Immature natural killer cell (primary cell): ENCODE data around the gene GPAT3. TPM values are rescaled to one million over a fixed set of nuclear protein-coding genes. Genes with fewer than 3 reads are reported as not detected.
"Not testable (repeated sequence)": the region's sequence is repeated elsewhere in the genome, so short reads cannot be mapped to it uniquely, and the experiment has no call there.

Source experiments
- DNase-seq, 3 donors: peaks; one replicate each; pipeline ENCODE4 v3.0.0; 2022; ENCODE audit warnings: mixed read lengths in 1 of 3
- H3K27ac Mint-ChIP-seq, 6 donors: one replicate each; pipeline ENCODE4 v1.8.0; 2020; ENCODE audit warnings: mixed read lengths in 6 of 6, mild to moderate bottlenecking in 5 of 6, inconsistent platforms in 4 of 6, moderate library complexity in 3 of 6
- H3K27me3 Mint-ChIP-seq, 3 donors: one replicate each; pipeline ENCODE4 v1.8.0; 2020 to 2021; ENCODE audit warnings: low read depth in 3 of 3, mild to moderate bottlenecking in 3 of 3, mixed read lengths in 3 of 3, moderate library complexity in 3 of 3, inconsistent platforms in 1 of 3
- H3K36me3 Mint-ChIP-seq, 3 donors: one replicate each; pipeline ENCODE4 v1.8.0; 2020; ENCODE audit warnings: mixed read lengths in 3 of 3, inconsistent platforms in 2 of 3, mild to moderate bottlenecking in 2 of 3
- H3K4me1 Mint-ChIP-seq, 2 donors: one replicate each; pipeline ENCODE4 v1.8.0; 2020; ENCODE audit warnings: inconsistent platforms in 2 of 2, mild to moderate bottlenecking in 2 of 2, mixed read lengths in 2 of 2, moderate library complexity in 1 of 2
- H3K4me3 Mint-ChIP-seq, 5 donors: one replicate each; pipeline ENCODE4 v1.8.0; 2020; ENCODE audit warnings: mild to moderate bottlenecking in 5 of 5, mixed read lengths in 5 of 5, inconsistent platforms in 3 of 5, moderate library complexity in 3 of 5
- H3K9me3 Mint-ChIP-seq, 6 donors: one replicate each; pipeline ENCODE4 v1.8.0; 2020; ENCODE audit warnings: mild to moderate bottlenecking in 6 of 6, mixed read lengths in 6 of 6, inconsistent platforms in 4 of 6, moderate library complexity in 3 of 6
- polyA plus RNA-seq, 3 donors: library from polyadenylated mRNA; unstranded; fragments of 300-500 nt; fragmentation: Illumina TruSeq; gene quantifications; one replicate each; pipeline ENCODE4 v1.2.3, GENCODE V29; 2021

GPAT3 gene
- 1 to 10 TPM in 1 of 3 donors, under 1 TPM in 1, not detected in 1; 0.56 to 2.1 TPM for polyA plus RNA-seq

- no peaks in the 10 kb centered on the region for H3K36me3 Mint-ChIP-seq
- no peaks in the 10 kb centered on the region for H3K9me3 Mint-ChIP-seq
- peak; percentile 23 to 34 (median 25) for DNase-seq
- H3K27ac Mint-ChIP-seq, result peak within 1 kb of the TSS in 1 of 6 donors; percentile 26
- H3K4me1 Mint-ChIP-seq, result peaks cover 17 to 19% of the 10 kb centered on the region in 2 donors
- peaks cover 8 to 28% (median 16%) of the 10 kb centered on the region in 3 donors for H3K27me3 Mint-ChIP-seq
- H3K4me3 Mint-ChIP-seq, result peak within 1 kb of the TSS; percentile 83 to 89 (median 87)
Observed at GRCh38 chr4:83535520-83536361, at the start of gene GPAT3. Gene GPAT3, plus strand, starts transcription at chr4:83536108. Its CDS starts 515 bp downstream, at chr4:83536623.

DNA sequence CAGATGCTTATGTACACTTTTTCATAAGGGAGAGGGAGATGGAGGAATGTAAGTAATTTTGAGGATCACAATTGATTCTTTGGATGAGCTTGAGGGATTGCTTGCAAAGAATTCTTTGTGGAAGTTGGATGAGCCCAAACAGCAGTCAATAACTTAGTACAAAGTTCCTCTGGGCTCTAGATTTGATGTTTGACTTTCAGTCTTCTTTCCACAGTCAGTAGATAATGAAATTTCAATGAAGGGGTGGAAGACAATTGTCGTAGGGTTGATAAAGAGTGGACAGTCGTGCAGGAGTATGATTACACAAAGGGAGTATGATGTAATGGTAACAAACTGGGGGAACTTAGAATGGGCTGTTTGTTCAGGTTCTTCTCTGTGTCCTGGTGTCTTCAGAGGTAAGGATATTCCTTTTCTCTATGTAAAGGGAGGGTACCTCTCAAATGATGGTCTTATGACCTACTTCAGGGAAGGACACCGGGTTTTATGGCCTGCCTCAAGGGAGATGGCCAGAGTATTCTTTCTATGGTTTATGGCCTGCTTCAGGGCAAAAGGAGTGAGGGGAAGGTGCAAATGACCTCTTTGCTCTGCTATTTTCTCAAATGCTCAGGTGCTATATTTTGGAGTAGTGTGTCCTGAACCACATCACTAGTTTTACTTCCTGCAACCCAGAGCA is 49.3 kb upstream of the GPAT3 start:
- no peak for DNase-seq
- H3K4me1 Mint-ChIP-seq, result peaks cover 17 to 19% of the 10 kb centered on the region in 2 donors
- H3K36me3 Mint-ChIP-seq, result no peaks in the 10 kb centered on the region
- H3K9me3 Mint-ChIP-seq, result no peaks in the 10 kb centered on the region
- H3K27me3 Mint-ChIP-seq, result peaks cover 1 to 9% (median 3%) of the 10 kb centered on the region in 3 donors
- peak overlapping the region in 5 of 6 donors; percentile 59 to 82 (median 70) for H3K27ac Mint-ChIP-seq
- peak overlapping the region in 3 of 5 donors; percentile 8 to 49 (median 44) for H3K4me3 Mint-ChIP-seq

- Mint-ChIP-seq H3K27ac (no peak overlapping the region), H3K27me3 (peaks cover 0 to 3% (median 2%) of the 10 kb centered on the region in 3 donors), H3K4me1 (peaks cover 9 to 10% of the 10 kb centered on the region in 2 donors), H3K9me3 (no peaks in the 10 kb centered on the region), H3K4me3 (no peak overlapping the region), H3K36me3 (no peaks in the 10 kb centered on the region)
- DNase-seq, result no peak
Observed at GRCh38 chr4:83489711-83490326, 46.1 kb upstream of the GPAT3 start.

DNA sequence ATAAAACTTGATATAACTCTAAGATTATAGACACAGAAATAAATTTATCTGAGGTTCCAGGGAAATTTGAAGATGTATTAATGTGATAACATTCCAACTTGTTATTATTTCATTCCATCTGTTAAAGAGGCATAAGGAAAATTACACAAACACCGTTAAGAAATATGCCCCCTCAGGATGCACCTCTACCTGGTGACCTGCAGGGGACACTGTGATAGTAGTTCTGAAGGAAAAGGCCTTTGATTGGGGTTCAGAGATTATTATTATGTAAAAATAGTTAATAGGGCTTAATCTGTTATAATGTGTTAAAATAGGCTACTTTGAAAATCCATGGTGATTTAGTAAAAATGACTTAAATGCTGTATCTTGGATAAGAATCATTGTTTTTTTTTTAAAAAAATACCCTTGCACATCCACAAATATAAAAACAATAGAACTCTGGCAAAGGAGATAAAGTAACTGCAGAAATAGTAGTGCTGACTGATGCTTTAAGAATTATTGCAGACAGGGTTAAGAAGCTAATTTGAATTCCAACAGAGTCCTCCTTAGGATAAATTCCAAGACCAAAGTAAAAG is 44.9 kb upstream of the GPAT3 start:
- no peaks in the 10 kb centered on the region for H3K36me3 Mint-ChIP-seq
- peak in 2 of 3 donors; percentile 17 to 28 for DNase-seq
- H3K4me1 Mint-ChIP-seq, result peaks cover 0 to 4% of the 10 kb centered on the region in 2 donors
- no peaks in the 10 kb centered on the region for H3K9me3 Mint-ChIP-seq
- H3K27ac Mint-ChIP-seq, result no peak overlapping the region
- H3K27me3 Mint-ChIP-seq, result peaks cover 0 to 2% (median 1%) of the 10 kb centered on the region in 3 donors
- H3K4me3 Mint-ChIP-seq, result no peak overlapping the region

DNA sequence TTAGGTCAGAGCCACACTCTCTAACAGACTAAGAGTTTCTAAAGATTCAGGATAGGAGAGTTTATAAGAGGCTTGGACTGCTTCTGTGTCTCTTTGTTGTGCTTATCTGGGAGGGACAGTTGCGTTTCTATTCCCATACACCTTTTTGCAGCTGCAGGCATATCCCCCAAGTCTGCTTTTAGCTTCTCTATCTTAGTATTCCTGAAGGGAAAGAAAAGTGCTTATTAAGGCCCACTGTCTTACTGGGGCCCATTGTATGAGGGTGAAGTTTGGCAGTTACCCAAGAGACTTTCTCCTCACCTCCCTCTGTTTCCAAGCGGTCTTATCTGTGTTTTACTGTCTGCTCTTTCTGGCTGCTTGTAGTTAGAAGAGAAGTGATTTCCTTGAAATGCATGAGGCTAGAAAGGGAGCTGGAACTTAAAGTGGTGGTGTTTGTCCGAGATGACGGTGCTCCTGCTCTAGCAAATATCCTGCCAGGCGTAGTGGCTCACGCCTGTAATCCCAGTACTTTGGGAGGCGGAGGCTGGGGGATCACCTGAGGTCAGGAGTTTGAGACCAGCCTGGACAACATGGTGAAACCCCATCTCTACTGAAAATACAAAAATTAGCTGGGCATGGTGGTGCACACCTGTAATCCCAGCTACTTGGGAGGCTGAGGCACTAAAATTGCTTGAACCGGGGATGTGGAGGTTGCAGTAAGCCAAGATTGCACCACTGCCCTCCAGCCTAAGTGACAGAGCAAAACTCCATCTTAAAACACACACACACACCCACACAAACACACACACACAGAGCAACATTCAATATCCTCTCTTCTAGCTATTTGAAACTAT is 39.6 kb upstream of the GPAT3 start:
- H3K36me3 Mint-ChIP-seq, H3K27ac Mint-ChIP-seq, H3K9me3 Mint-ChIP-seq, H3K4me3 Mint-ChIP-seq, H3K27me3 Mint-ChIP-seq, H3K4me1 Mint-ChIP-seq, DNase-seq: not testable (repeated sequence)

GRCh38 chr4:83498187-83498586 is 37.7 kb upstream of the GPAT3 start:
- H3K36me3 Mint-ChIP-seq, result no peaks in the 10 kb centered on the region
- no peaks in the 10 kb centered on the region for H3K9me3 Mint-ChIP-seq
- DNase-seq, result no peak
- no peaks in the 10 kb centered on the region for H3K4me1 Mint-ChIP-seq
- H3K27me3 Mint-ChIP-seq, result peaks cover 0 to 4% (median 2%) of the 10 kb centered on the region in 3 donors
- no peak overlapping the region for H3K27ac Mint-ChIP-seq
- H3K4me3 Mint-ChIP-seq, result no peak overlapping the region

DNA sequence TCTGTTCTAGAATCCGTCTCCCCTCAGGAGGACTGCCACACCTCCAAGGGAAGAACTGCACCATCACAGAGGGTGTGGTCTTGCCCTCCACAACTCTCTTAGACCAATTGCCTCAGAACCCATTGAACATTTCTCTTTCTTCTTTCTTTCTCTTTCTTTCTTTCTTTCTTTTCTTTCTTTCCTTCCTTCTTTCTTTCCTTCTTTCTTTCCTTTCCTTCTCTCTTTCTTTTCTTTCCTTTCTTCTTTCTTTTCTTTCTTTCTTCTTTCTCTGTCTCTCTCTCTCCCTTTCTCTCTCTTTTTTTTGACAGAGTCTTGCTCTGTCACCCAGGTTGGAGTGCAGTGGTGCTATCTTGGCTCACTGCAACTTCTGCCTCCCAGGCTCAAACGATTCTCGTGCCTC is 34.2 kb upstream of the GPAT3 start:
- not testable (repeated sequence) for H3K27me3 Mint-ChIP-seq, H3K36me3 Mint-ChIP-seq, H3K27ac Mint-ChIP-seq, H3K9me3 Mint-ChIP-seq, H3K4me3 Mint-ChIP-seq, DNase-seq
- peaks cover 10 to 14% of the 10 kb centered on the region in 2 donors for H3K4me1 Mint-ChIP-seq

DNA sequence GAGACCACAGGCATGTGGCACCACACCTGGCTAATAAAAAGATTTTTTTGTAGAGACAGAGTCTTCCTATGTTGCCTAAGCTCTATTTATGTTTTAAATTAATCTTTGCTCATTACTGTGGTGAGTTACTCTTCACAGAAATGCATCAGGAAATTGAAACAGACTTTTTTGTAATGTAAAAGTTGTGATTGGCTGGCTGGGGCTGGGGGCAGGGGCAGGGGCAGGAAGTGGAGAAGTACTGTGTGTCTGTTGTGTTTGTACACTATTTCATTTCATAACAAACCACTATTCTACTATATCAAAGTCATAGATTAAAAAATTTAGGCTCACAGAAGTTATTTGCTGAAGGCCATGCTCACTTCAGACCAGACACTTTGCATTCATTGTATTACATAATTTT is 31.9 kb upstream of the GPAT3 start:
- Mint-ChIP-seq H3K9me3 (no peaks in the 10 kb centered on the region), H3K4me3 (no peak overlapping the region)
- DNase-seq, result peak in 1 of 3 donors; percentile 10

DNA sequence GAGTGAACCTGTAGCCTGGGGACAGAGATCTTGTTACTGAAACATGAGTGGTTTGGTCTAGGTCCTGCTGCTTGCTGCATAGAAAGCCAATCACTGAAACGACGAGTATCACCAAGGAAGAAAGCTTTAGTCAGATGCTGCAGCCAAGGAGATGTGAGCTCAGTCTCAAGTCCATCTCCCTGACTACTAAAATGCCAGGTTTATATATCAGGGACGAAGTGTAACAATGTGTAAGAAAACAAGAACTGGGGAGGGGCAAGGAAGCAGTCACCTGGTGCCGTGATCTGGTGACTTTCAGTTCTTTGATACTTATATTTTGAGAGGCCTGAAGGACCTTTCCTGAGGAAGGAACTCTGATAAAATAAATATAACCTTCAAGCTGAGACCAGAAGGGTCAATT is 31.4 kb upstream of the GPAT3 start:
- H3K27ac Mint-ChIP-seq, result peak overlapping the region in 3 of 6 donors; percentile 13 to 64 (median 41)
- peaks cover 0 to 4% (median 0%) of the 10 kb centered on the region in 3 donors for H3K27me3 Mint-ChIP-seq
- no peaks in the 10 kb centered on the region for H3K9me3 Mint-ChIP-seq
- H3K4me3 Mint-ChIP-seq, result no peak overlapping the region
- no peaks in the 10 kb centered on the region for H3K36me3 Mint-ChIP-seq
- DNase-seq, result no peak
- H3K4me1 Mint-ChIP-seq, result peaks cover 10 to 14% of the 10 kb centered on the region in 2 donors

More for the DNA sequence above, 31.9 kb upstream of the GPAT3 start:
- Mint-ChIP-seq H3K27ac (peak overlapping the region in 5 of 6 donors; percentile 13 to 54 (median 41)), H3K27me3 (peaks cover 0 to 4% (median 0%) of the 10 kb centered on the region in 3 donors), H3K36me3 (no peaks in the 10 kb centered on the region), H3K4me1 (peaks cover 10 to 14% of the 10 kb centered on the region in 2 donors)

- H3K9me3 Mint-ChIP-seq, result no peaks in the 10 kb centered on the region
- DNase-seq, result no peak
- H3K4me1 Mint-ChIP-seq, result peaks cover 10 to 14% of the 10 kb centered on the region in 2 donors
- H3K4me3 Mint-ChIP-seq, result no peak overlapping the region
- H3K27ac Mint-ChIP-seq, result peak overlapping the region in 1 of 6 donors; percentile 41
- H3K36me3 Mint-ChIP-seq, result no peaks in the 10 kb centered on the region
- H3K27me3 Mint-ChIP-seq, result peaks cover 0 to 4% (median 0%) of the 10 kb centered on the region in 3 donors
Observed at GRCh38 chr4:83504996-83505395, 30.9 kb upstream of the GPAT3 start.

GRCh38 chr4:83509156-83509585 is 26.7 kb upstream of the GPAT3 start:
- H3K36me3 Mint-ChIP-seq, H3K4me3 Mint-ChIP-seq, H3K27ac Mint-ChIP-seq, H3K27me3 Mint-ChIP-seq, H3K4me1 Mint-ChIP-seq, H3K9me3 Mint-ChIP-seq: not testable (repeated sequence)
- DNase-seq, result peak in 2 of 3 donors; percentile 6 to 25

DNA sequence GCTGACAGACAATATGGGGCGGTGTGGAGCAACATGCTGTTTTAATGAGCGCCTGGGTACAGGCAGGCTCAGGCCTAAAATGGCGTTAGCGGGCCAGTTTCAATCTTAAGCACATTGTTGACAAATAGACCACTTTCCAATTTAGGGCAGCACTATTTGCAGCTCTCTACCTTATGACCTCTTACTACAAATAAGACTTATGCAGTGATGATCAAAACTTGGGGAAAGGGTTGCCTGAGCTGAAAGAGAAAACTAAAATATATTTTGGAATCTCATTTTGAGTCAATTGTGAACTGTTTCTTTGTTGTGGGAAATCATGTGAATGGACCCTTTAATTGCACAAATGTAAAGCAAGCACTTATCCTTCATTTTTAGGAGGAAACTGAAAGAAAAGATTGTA is 25.5 kb upstream of the GPAT3 start:
- Mint-ChIP-seq H3K27me3 (no peaks in the 10 kb centered on the region), H3K9me3 (no peaks in the 10 kb centered on the region), H3K27ac (no peak overlapping the region), H3K4me1 (no peaks in the 10 kb centered on the region), H3K4me3 (no peak overlapping the region), H3K36me3 (no peaks in the 10 kb centered on the region)
- DNase-seq, result no peak
